Mesendoderm (in vitro differentiated cells): ENCODE data around the gene ARHGAP26. TPM values are rescaled to one million over a fixed set of nuclear protein-coding genes. Genes with fewer than 3 reads are reported as not detected.
A peak's percentile ranks its signal among the peaks of the same experiment; 100 is the strongest.

ENCODE experiments used
- DNase-seq: peaks from one replicate; pipeline ENCODE4 v3.0.0; 2013
- H2AK5ac ChIP-seq: 2 replicates; pipeline ENCODE4 v1.6.1; 2013; ENCODE audit warnings: low read length, inconsistent platforms
- H2BK120ac ChIP-seq: 2 replicates; pipeline ENCODE4 v1.6.1; 2013; ENCODE audit warnings: low read depth, mild to moderate bottlenecking, low read length, moderate library complexity, mixed read lengths
- H2BK15ac ChIP-seq: replicated peaks from 2 replicates; pipeline ENCODE4 v1.6.1; 2013; ENCODE audit warnings: low read depth, mild to moderate bottlenecking, moderate library complexity
- H2BK5ac ChIP-seq: 2 replicates; pipeline ENCODE4 v1.6.1; 2013; ENCODE audit warnings: low read length, inconsistent platforms
- H3K18ac ChIP-seq: 2 replicates; pipeline ENCODE4 v1.6.1; 2013; ENCODE audit warnings: mild to moderate bottlenecking, low read length, mixed read lengths
- H3K23ac ChIP-seq: one replicate; pipeline ENCODE4 v1.6.1; 2013; ENCODE audit warnings: low read length
- H3K27ac ChIP-seq: 2 replicates; pipeline ENCODE4 v1.5.1; 2013; ENCODE audit warnings: low read depth, mild to moderate bottlenecking, inconsistent platforms, low read length, moderate library complexity
- H3K27me3 ChIP-seq: 2 replicates; pipeline ENCODE4 v1.6.1; 2013; ENCODE audit warnings: low read length, control low read depth, mild to moderate bottlenecking, inconsistent platforms; ENCODE audit not compliant: insufficient read depth, poor library complexity
- H3K36me3 ChIP-seq: 2 replicates; pipeline ENCODE4 v1.6.1; 2013; ENCODE audit warnings: low read length, inconsistent platforms; ENCODE audit not compliant: control insufficient read depth, insufficient read depth
- H3K4ac ChIP-seq: one replicate; pipeline ENCODE4 v1.6.1; 2013; ENCODE audit warnings: low read depth, mild to moderate bottlenecking, low read length, moderate library complexity
- H3K4me1 ChIP-seq: 2 replicates; pipeline ENCODE4 v1.6.1; 2013; ENCODE audit warnings: low read depth, low read length, inconsistent platforms; ENCODE audit not compliant: control insufficient read depth
- H3K4me2 ChIP-seq: 2 replicates; pipeline ENCODE4 v1.6.1; 2013; ENCODE audit warnings: low read length
- H3K4me3 ChIP-seq: 2 replicates; pipeline ENCODE4 v1.5.1; 2013; ENCODE audit warnings: mild to moderate bottlenecking, low read length
- H3K56ac ChIP-seq: one replicate; pipeline ENCODE4 v1.6.1; 2013; ENCODE audit warnings: low read length
- H3K79me1 ChIP-seq: 2 replicates; pipeline ENCODE4 v1.6.1; 2013; ENCODE audit warnings: low read length, inconsistent platforms
- H3K79me2 ChIP-seq: 2 replicates; pipeline ENCODE4 v1.6.1; 2013; ENCODE audit warnings: mild to moderate bottlenecking, low read length; ENCODE audit not compliant: control insufficient read depth, insufficient read depth
- H3K9ac ChIP-seq: 2 replicates; pipeline ENCODE4 v1.6.1; 2013; ENCODE audit warnings: low read length, inconsistent platforms
- H4K5ac ChIP-seq: one replicate; pipeline ENCODE4 v1.6.1; 2013; ENCODE audit warnings: low read length
- H4K8ac ChIP-seq: one replicate; pipeline ENCODE4 v1.6.1; 2013; ENCODE audit warnings: low read depth, mild to moderate bottlenecking, control low read depth, low read length, moderate library complexity
- WGBS: extraction: QIAGEN DNeasy Blood & Tissue Kit; methylation state at CpG from one replicate; pipeline ENCODE4 v1.1.7; 2013; ENCODE audit warnings: low lambda C conversion rate, missing lambda C conversion rate; ENCODE audit not compliant: insufficient coverage; ENCODE audit errors: extremely low coverage; 5-methylcytosine and 5-hydroxymethylcytosine counted together
- polyA plus RNA-seq, 2 experiments: library from polyadenylated mRNA; stranded (reverse); fragments of 200-250 nt; gene quantifications; one replicate each; pipeline ENCODE4 v1.2.3, GENCODE V29; 2013

Gene ARHGAP26
- 12.0 TPM for polyA plus RNA-seq (2013, experiment 1 of 2)
- 11.8 TPM for polyA plus RNA-seq (2013, experiment 2 of 2)

- H2BK120ac ChIP-seq = no peak within 1 kb of the TSS
- H3K27me3 ChIP-seq = no peaks in the 10 kb centered on the region
- peak within 1 kb of the TSS; percentile 91 for H3K9ac ChIP-seq
- no peaks in the 10 kb centered on the region for H3K36me3 ChIP-seq
- no CpG with 5 or more reads among the region's 87 CpGs for WGBS
- peak; percentile 99 for DNase-seq
- peak within 1 kb of the TSS; percentile 92 for H3K4me3 ChIP-seq
- no peak within 1 kb of the TSS for H4K5ac ChIP-seq
- peak within 1 kb of the TSS; percentile 68 for H3K18ac ChIP-seq
- H2AK5ac ChIP-seq = no peak within 1 kb of the TSS
- H2BK15ac ChIP-seq = no peak within 1 kb of the TSS
- H3K4me1 ChIP-seq = peaks cover 5% of the 10 kb centered on the region
- peaks cover 3% of the 10 kb centered on the region for H3K79me1 ChIP-seq
- H4K8ac ChIP-seq = no peak within 1 kb of the TSS
- no peak within 1 kb of the TSS for H3K23ac ChIP-seq
- peak within 1 kb of the TSS; percentile 94 for H3K56ac ChIP-seq
- peak within 1 kb of the TSS; percentile 77 for H3K27ac ChIP-seq
- no peaks in the 10 kb centered on the region for H3K79me2 ChIP-seq
- no peak within 1 kb of the TSS for H3K4ac ChIP-seq
- peak within 1 kb of the TSS; percentile 94 for H3K4me2 ChIP-seq
- no peak within 1 kb of the TSS for H2BK5ac ChIP-seq
Measured at GRCh38 chr5:142769793-142770649, at the start of gene ARHGAP26. ARHGAP26 (plus strand) TSS chr5:142770377; CDS start chr5:142770762, 385 bp downstream.

GRCh38 chr5:142720641-142721271, 49.4 kb upstream of the ARHGAP26 start:
- H3K18ac ChIP-seq = no peak overlapping the region
- H2BK15ac ChIP-seq = no peak overlapping the region
- H3K4me2 ChIP-seq = no peak overlapping the region
- H2AK5ac ChIP-seq = no peak overlapping the region
- no peak overlapping the region for H3K4ac ChIP-seq
- H4K5ac ChIP-seq = no peak overlapping the region
- H2BK120ac ChIP-seq = no peak overlapping the region
- H3K27me3 ChIP-seq = no peaks in the 10 kb centered on the region
- no CpG with 5 or more reads among the region's 13 CpGs for whole genome bisulfite sequencing
- H3K79me1 ChIP-seq = no peaks in the 10 kb centered on the region
- no peak overlapping the region for H3K56ac ChIP-seq
- H2BK5ac ChIP-seq = no peak overlapping the region
- no peak overlapping the region for H4K8ac ChIP-seq
- H3K79me2 ChIP-seq = no peaks in the 10 kb centered on the region
- no peak overlapping the region for H3K9ac ChIP-seq
- H3K27ac ChIP-seq = no peak overlapping the region
- no peaks in the 10 kb centered on the region for H3K36me3 ChIP-seq
- H3K4me3 ChIP-seq = no peak overlapping the region
- peak overlapping the region; percentile 70 for H3K23ac ChIP-seq
- DNase-seq = no peak
- H3K4me1 ChIP-seq = no peaks in the 10 kb centered on the region

- DNase-seq = no peak
- no CpG with 5 or more reads among the region's 6 CpGs for WGBS
Measured at GRCh38 chr5:142722146-142722545, 48.0 kb upstream of the ARHGAP26 start.

GRCh38 chr5:142722896-142723295, 47.3 kb upstream of the ARHGAP26 start:
- H3K56ac ChIP-seq = no peak overlapping the region
- H2BK15ac ChIP-seq = no peak overlapping the region
- H2AK5ac ChIP-seq = no peak overlapping the region
- H2BK120ac ChIP-seq = no peak overlapping the region
- no peak overlapping the region for H3K9ac ChIP-seq
- no peak overlapping the region for H3K4me2 ChIP-seq
- no peaks in the 10 kb centered on the region for H3K27me3 ChIP-seq
- H2BK5ac ChIP-seq = no peak overlapping the region
- H3K27ac ChIP-seq = no peak overlapping the region
- no peak overlapping the region for H4K8ac ChIP-seq
- no peak overlapping the region for H3K18ac ChIP-seq
- no peaks in the 10 kb centered on the region for H3K4me1 ChIP-seq
- H4K5ac ChIP-seq = no peak overlapping the region
- no peak overlapping the region for H3K23ac ChIP-seq
- no peaks in the 10 kb centered on the region for H3K79me1 ChIP-seq
- no peak for DNase-seq
- no peaks in the 10 kb centered on the region for H3K36me3 ChIP-seq
- no CpG with 5 or more reads among the region's 4 CpGs for WGBS
- H3K4me3 ChIP-seq = no peak overlapping the region
- no peaks in the 10 kb centered on the region for H3K79me2 ChIP-seq
- no peak overlapping the region for H3K4ac ChIP-seq

More at GRCh38 chr5:142722146-142722545, 48.0 kb upstream of the ARHGAP26 start:
- Histone ChIP-seq H3K4me1 (no peaks in the 10 kb centered on the region), H3K56ac (no peak overlapping the region), H3K4ac (no peak overlapping the region), H3K4me3 (no peak overlapping the region), H3K18ac (no peak overlapping the region), H2AK5ac (no peak overlapping the region), H3K27me3 (no peaks in the 10 kb centered on the region), H4K5ac (no peak overlapping the region), H3K79me1 (no peaks in the 10 kb centered on the region), H3K4me2 (no peak overlapping the region), H2BK120ac (no peak overlapping the region), H3K36me3 (no peaks in the 10 kb centered on the region), H4K8ac (no peak overlapping the region), H2BK5ac (no peak overlapping the region), H3K9ac (no peak overlapping the region), H3K79me2 (no peaks in the 10 kb centered on the region), H3K23ac (no peak overlapping the region), H2BK15ac (no peak overlapping the region), H3K27ac (no peak overlapping the region)

- Histone ChIP-seq H4K5ac (no peak overlapping the region), H3K4me3 (no peak overlapping the region), H3K79me1 (no peaks in the 10 kb centered on the region)
Measured at GRCh38 chr5:142724821-142725220, 45.4 kb upstream of the ARHGAP26 start.

More at GRCh38 chr5:142724821-142725220, 45.4 kb upstream of the ARHGAP26 start:
- no peak overlapping the region for H2BK120ac ChIP-seq
- H3K4ac ChIP-seq = no peak overlapping the region
- H2BK15ac ChIP-seq = no peak overlapping the region
- no peak for DNase-seq
- no peak overlapping the region for H2AK5ac ChIP-seq
- H3K9ac ChIP-seq = no peak overlapping the region
- H3K23ac ChIP-seq = no peak overlapping the region
- no peak overlapping the region for H3K56ac ChIP-seq
- no peaks in the 10 kb centered on the region for H3K36me3 ChIP-seq
- no CpG with 5 or more reads among the region's 9 CpGs for WGBS
- H3K4me1 ChIP-seq = no peaks in the 10 kb centered on the region
- no peak overlapping the region for H2BK5ac ChIP-seq
- no peak overlapping the region for H3K18ac ChIP-seq
- H4K8ac ChIP-seq = no peak overlapping the region
- H3K79me2 ChIP-seq = no peaks in the 10 kb centered on the region
- H3K27ac ChIP-seq = no peak overlapping the region
- H3K4me2 ChIP-seq = no peak overlapping the region
- no peaks in the 10 kb centered on the region for H3K27me3 ChIP-seq
